ENCODE measurements around the gene OSBPL9. TPM values are rescaled to one million over a fixed set of nuclear protein-coding genes. Genes with fewer than 3 reads are reported as not detected.
"Not testable (repeated sequence)": the region's sequence is repeated elsewhere in the genome, so short reads cannot be mapped to it uniquely, and the experiment has no call there.

Gene OSBPL9
- total RNA-seq, 4 donors from 2014 or later, result 47.6 to 88.4 (median 56.8) TPM

DNA sequence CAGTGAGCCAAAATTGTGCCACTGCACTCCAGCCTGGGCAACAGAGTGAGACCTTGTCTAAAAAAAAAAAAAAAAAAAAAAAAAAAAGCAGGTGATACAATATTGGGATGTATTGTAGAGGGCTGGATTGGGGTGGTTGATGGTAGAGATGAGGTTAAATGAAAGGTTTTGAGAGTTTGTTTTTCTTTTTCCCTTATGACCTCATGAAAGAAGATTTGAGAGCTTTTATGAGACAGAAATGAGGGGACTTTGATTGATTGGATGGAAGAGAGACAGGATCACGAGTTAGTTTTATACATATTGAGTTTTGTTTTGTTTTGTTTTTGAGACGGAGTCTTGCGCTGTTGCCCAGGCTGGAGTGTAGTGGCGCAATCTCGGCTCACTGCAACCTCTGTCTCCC is 27.1 kb downstream of the OSBPL9 start:
- ATAC-seq (ENCODE audit: low FRiP score) (no peak), DNase-seq (ENCODE audit: low spot score) (no peak)
- no peak for TF ChIP-seq CTCF (IDR thresholded peaks at IDR 0.05)

DNA sequence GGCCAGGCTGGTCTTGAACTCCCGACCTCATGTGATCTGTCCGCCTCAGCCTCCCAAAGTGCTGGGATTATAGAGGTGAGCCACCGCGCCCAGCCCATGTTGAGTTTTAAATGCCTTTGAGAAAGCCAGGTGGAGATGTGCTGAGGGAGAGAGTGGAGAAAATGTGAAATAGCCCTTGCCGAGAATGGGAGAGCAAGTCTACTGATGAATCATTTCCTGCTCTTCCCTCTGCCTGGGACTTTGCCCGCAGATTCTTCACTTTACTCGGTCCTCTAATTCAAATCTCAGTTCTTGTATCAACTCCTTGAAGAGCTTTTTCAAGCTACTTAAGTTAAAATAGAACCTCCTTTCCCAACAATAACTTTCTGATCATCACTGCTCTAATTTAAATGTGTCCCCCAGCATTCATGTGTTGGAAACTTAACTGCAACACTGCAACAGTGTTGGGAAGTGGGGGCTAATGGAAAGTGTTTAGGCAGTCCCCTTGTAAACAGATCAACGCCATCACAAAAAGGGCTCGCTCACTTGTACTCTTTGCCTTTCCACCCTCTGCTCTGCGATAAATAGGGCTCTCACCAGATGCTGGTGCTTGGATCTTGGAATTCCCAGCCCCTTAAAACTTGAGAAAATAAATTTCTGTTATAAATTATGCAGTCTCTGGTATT is 27.8 kb downstream of the OSBPL9 start:
- no peak for ATAC-seq (ENCODE audit: low FRiP score)

DNA sequence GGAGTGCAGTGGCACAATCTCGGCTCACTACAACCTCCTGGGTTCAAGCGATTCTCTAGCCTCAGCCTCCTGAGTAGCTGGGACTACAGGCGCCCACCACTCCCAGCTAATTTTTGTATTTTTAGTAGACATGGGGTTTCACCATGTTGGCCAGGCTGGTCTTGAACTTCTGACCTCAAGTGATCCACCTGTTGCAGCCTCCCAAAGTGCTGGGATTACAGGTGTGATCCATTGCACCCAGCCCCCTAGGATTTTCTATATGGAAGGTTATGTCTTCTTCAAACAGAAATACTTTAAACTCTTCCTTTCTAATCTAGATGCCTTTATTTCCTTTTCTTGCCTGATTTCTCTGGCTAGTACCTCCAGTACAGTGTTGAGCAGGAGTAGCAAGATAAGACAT is 29.7 kb downstream of the OSBPL9 start:
- not testable (repeated sequence) for ATAC-seq (ENCODE audit: low FRiP score); DNase-seq (ENCODE audit: low spot score)

More for the DNA sequence above, 27.8 kb downstream of the OSBPL9 start:
- DNase-seq (ENCODE audit: low spot score), result no peak
- no peak for TF ChIP-seq CTCF (IDR thresholded peaks at IDR 0.05)

- peak; percentile 93 for ATAC-seq (ENCODE audit: low FRiP score)
- no peak for TF ChIP-seq CTCF (IDR thresholded peaks at IDR 0.05)
- DNase-seq (ENCODE audit: low spot score), result no peak
These were observed 31.6 kb downstream of the OSBPL9 start for GRCh38 chr1:51648180-51649109.

DNA sequence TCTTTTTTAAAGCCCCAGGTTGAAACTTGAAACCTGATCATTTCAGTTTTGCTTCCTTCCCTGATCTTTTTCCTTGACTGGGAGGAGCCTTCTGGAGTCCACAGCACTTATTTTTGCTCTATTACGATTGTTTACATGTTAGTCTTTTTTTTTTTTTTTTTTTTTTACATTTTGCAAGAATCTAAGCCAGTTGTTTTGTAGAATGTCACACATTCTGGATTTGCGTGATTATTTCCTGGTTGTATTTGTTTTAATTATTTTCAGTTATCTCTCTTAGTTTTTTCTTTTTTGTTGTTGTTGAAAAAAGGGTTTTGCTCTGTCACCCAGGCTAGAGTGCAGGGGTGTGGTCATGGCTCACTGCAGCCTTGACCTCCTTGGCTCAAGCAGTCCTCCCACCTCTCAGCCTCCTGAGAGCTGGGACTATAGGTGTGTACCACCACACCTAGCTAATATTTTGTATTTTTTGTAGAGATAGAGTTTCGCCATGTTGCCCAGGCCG is 32.8 kb downstream of the OSBPL9 start:
- no peak for DNase-seq (ENCODE audit: low spot score)
- ATAC-seq (ENCODE audit: low FRiP score), result no peak
- no peak for TF ChIP-seq CTCF (IDR thresholded peaks at IDR 0.05)

- DNase-seq (ENCODE audit: low spot score) (no peak), ATAC-seq (ENCODE audit: low FRiP score) (no peak)
- no peak for TF ChIP-seq CTCF (IDR thresholded peaks at IDR 0.05)
These were observed 33.3 kb downstream of the OSBPL9 start for GRCh38 chr1:51650198-51650597.

- ATAC-seq (ENCODE audit: low FRiP score), result no peak
- no peak for DNase-seq (ENCODE audit: low spot score)
- TF ChIP-seq CTCF (IDR thresholded peaks at IDR 0.05), result no peak
These were observed 34.7 kb downstream of the OSBPL9 start for GRCh38 chr1:51651552-51651942.
